ENCODE results near the gene ACSL6.

The ACSL6 gene

GRCh38 chr5:132013006-132013689, 1.7 kb upstream of the ACSL6 start:
- no peak for DNase-seq (ENCODE audit: low read depth, low spot score)
- H3K4me3 ChIP-seq (ENCODE audit: low read depth, low read length): no peak overlapping the region
- POLR2A ChIA-PET: interaction anchor here (0.5 kb wide), 1 partner anchor 33 kb away, joined by 3 read pairs; no protein-coding TSS in a partner anchor
- CTCF ChIA-PET: interaction anchor here (0.9 to 14.6 kb wide), 3 partner anchors 8 to 423 kb away, joined by 4 to 294 read pairs (median 4); no protein-coding TSS in a partner anchor
- no peak for TF ChIP-seq CTCF (IDR thresholded peaks at IDR 0.05; ENCODE audit: insufficient read depth, low read length, missing control alignments)

- H3K4me3 ChIP-seq (ENCODE audit: low read depth, low read length): no peak overlapping the region
- POLR2A ChIA-PET: interaction anchor here (0.5 kb wide), 1 partner anchor 34 kb away, joined by 3 read pairs; no protein-coding TSS in a partner anchor
- CTCF ChIA-PET: interaction anchor here (0.9 to 14.6 kb wide), 4 partner anchors 9 to 589 kb away, joined by 4 to 294 read pairs (median 10); no protein-coding TSS in a partner anchor
- no peak for DNase-seq (ENCODE audit: low read depth, low spot score)
- TF ChIP-seq CTCF (IDR thresholded peaks at IDR 0.05; ENCODE audit: insufficient read depth, low read length, missing control alignments): no peak
Measured at GRCh38 chr5:132012371-132013005, 1.0 kb upstream of the ACSL6 start.

- POLR2A ChIA-PET: no interaction called here
- H3K4me3 ChIP-seq (ENCODE audit: low read depth, low read length): peak overlapping the region; percentile 29; the same call in 1 of the 2 replicates
- no peak for TF ChIP-seq CTCF (IDR thresholded peaks at IDR 0.05; ENCODE audit: insufficient read depth, low read length, missing control alignments)
- CTCF ChIA-PET: interaction anchor here (1.0 to 14.6 kb wide), 4 partner anchors 38 to 587 kb away, joined by 3 to 294 read pairs (median 54); no protein-coding TSS in a partner anchor
- no peak for DNase-seq (ENCODE audit: low read depth, low spot score)
Measured at GRCh38 chr5:132010989-132011621, 353 bp downstream of the ACSL6 start.

DNA sequence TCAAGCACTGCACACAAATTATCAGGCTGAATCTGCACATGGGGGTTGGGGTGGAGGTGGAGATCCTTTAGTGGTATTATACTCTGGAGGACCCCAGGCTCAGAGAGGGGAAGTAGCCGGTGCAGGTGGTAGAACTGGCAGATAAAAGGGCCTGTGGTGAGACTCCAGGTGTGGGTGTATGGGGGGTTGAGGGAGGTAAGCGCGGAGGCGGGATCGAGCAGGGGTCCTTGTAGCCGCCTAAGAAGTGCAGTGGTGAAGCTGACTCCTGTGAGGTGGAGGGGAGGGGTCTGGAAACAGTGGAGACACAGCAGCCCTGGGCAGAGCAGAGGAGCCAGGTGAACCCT, 841 bp downstream of the ACSL6 start:
- no peak for DNase-seq (ENCODE audit: low read depth, low spot score)
- ChIA-PET CTCF (interaction anchor here (1.0 to 14.6 kb wide), 4 partner anchors 38 to 587 kb away, joined by 3 to 294 read pairs (median 54); no protein-coding TSS in a partner anchor), POLR2A (no interaction called here)
- no peak overlapping the region for H3K4me3 ChIP-seq (ENCODE audit: low read depth, low read length)
- TF ChIP-seq CTCF (IDR thresholded peaks at IDR 0.05; ENCODE audit: insufficient read depth, low read length, missing control alignments): no peak

- CTCF ChIA-PET: interaction anchor here (0.7 to 14.6 kb wide), 6 partner anchors 15 to 591 kb away, joined by 3 to 294 read pairs (median 10); no protein-coding TSS in a partner anchor
- POLR2A ChIA-PET: no interaction called here
- TF ChIP-seq CTCF (IDR thresholded peaks at IDR 0.05; ENCODE audit: insufficient read depth, low read length, missing control alignments): no peak
- DNase-seq (ENCODE audit: low read depth, low spot score): no peak
- no peak overlapping the region for H3K4me3 ChIP-seq (ENCODE audit: low read depth, low read length)
Measured at GRCh38 chr5:132009706-132010405, 1.6 kb downstream of the ACSL6 start.
